Glutamatergic neuron (in vitro differentiated cells): ENCODE data around the gene BDH1. TPM values are rescaled to one million over a fixed set of nuclear protein-coding genes. Genes with fewer than 3 reads are reported as not detected.

ENCODE experiments used
- DNase-seq: peaks from one replicate; pipeline ENCODE4 v3.0.0; 2022
- H3K27ac Mint-ChIP-seq: one replicate; pipeline ENCODE4 v1.8.0; 2020; ENCODE audit warnings: mild to moderate bottlenecking, mixed read lengths, inconsistent platforms; ENCODE audit not compliant: unreplicated experiment
- H3K27me3 Mint-ChIP-seq: one replicate; pipeline ENCODE4 v1.8.0; 2020; ENCODE audit warnings: mild to moderate bottlenecking, moderate library complexity, mixed read lengths, inconsistent platforms; ENCODE audit not compliant: unreplicated experiment
- H3K36me3 Mint-ChIP-seq: one replicate; pipeline ENCODE4 v1.8.0; 2020; ENCODE audit warnings: mild to moderate bottlenecking, mixed read lengths, inconsistent platforms; ENCODE audit not compliant: unreplicated experiment
- H3K4me1 Mint-ChIP-seq: one replicate; pipeline ENCODE4 v1.8.0; 2020; ENCODE audit warnings: mild to moderate bottlenecking, low read depth, mixed read lengths, inconsistent platforms; ENCODE audit not compliant: unreplicated experiment
- H3K4me3 Mint-ChIP-seq: one replicate; pipeline ENCODE4 v1.8.0; 2020; ENCODE audit warnings: mild to moderate bottlenecking, mixed read lengths, inconsistent platforms; ENCODE audit not compliant: unreplicated experiment
- H3K9me3 Mint-ChIP-seq: one replicate; pipeline ENCODE4 v1.8.0; 2020; ENCODE audit warnings: mild to moderate bottlenecking, moderate library complexity, mixed read lengths, inconsistent platforms; ENCODE audit not compliant: unreplicated experiment
- total RNA-seq: library from RNA; stranded (reverse); fragmentation: NEBNext Ultra II Directional; extraction: Animal tissue kit (Norgen Biotek cat#: 25700); gene quantifications from one replicate; pipeline ENCODE4 v1.2.1, GENCODE V29; 2021; ENCODE audit not compliant: unreplicated experiment
- TF ChIP-seq, protein P1 (sequence below): fragments of 200-600 bp; sonication (generic); IDR thresholded peaks from one replicate; pipeline ENCODE4 v1.5.0; 2021; ENCODE audit not compliant: partially characterized antibody, unreplicated experiment

The BDH1 gene
- total RNA-seq, 1 donor from 2014 or later = 19.4 TPM

DNA sequence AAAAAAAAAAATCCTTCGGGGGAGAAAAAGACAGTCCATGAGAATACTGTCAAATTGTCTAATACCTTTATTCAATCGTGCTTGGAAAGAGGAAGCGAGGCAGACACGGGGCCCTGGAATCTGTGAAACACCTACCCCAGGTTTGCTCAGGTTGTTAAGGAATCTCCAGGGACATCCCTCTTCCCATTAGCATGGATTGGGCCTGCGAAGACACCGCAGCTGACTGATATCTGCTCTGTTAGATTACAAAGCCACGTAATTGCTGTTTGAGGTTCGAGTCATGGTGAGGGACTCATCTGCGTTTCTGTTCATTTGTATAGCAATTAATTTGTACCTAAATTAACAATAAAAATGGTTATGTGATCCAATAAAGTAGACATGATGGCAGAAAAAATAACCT lies 91.0 kb downstream of the BDH1 start:
- Mint-ChIP-seq H3K9me3 (peaks cover 18% of the 10 kb centered on the region), H3K27me3 (peaks cover 11% of the 10 kb centered on the region), H3K27ac (peak overlapping the region; percentile 80), H3K4me1 (peaks cover 50% of the 10 kb centered on the region), H3K4me3 (peak overlapping the region; percentile 5), H3K36me3 (no peaks in the 10 kb centered on the region)
- TF ChIP-seq, protein P1, sequence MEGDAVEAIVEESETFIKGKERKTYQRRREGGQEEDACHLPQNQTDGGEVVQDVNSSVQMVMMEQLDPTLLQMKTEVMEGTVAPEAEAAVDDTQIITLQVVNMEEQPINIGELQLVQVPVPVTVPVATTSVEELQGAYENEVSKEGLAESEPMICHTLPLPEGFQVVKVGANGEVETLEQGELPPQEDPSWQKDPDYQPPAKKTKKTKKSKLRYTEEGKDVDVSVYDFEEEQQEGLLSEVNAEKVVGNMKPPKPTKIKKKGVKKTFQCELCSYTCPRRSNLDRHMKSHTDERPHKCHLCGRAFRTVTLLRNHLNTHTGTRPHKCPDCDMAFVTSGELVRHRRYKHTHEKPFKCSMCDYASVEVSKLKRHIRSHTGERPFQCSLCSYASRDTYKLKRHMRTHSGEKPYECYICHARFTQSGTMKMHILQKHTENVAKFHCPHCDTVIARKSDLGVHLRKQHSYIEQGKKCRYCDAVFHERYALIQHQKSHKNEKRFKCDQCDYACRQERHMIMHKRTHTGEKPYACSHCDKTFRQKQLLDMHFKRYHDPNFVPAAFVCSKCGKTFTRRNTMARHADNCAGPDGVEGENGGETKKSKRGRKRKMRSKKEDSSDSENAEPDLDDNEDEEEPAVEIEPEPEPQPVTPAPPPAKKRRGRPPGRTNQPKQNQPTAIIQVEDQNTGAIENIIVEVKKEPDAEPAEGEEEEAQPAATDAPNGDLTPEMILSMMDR = no peak
- DNase-seq = no peak

DNA sequence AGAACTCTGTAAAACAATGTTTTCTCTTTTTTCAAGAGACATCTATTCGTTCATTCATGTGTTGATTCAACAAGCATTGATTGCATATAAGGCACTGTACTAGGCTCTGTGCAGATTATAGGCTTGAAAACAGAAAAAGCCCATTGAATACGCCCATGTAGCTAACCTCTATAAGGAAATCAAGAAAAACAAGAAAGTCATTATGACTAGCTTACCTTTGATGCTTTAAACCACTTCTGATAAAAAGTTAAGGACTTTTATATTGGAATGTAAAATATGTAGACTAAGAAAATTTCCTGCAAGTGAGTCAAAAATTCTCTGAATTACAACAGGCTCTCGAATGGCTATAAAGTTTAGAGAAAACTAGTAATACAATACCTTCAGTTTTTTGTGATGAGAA lies 92.5 kb downstream of the BDH1 start:
- H3K27ac Mint-ChIP-seq = no peak overlapping the region
- no peak for DNase-seq
- H3K27me3 Mint-ChIP-seq = peaks cover 11% of the 10 kb centered on the region
- no peak overlapping the region for H3K4me3 Mint-ChIP-seq
- H3K9me3 Mint-ChIP-seq = peaks cover 18% of the 10 kb centered on the region
- H3K36me3 Mint-ChIP-seq = no peaks in the 10 kb centered on the region
- TF ChIP-seq, protein P1 = no peak
- peaks cover 36% of the 10 kb centered on the region for H3K4me1 Mint-ChIP-seq

DNA sequence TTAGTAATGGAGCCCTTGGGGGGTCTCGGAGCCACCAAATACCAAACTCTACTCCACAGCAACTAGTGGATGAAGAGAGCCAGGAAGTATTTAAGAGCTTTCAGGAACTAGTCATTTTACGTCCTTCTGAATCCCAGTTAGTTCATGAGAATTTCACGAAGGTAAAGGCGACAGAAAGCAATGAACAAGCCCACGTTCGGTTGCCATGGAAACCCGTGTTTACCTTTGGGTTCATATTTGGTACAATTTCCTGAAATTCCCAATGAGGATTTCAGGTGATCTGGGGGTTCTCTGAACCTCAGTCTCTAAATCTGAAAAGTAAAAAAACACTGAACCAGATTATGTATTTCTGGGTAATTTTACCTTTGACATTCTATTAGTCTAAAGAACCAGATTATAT lies 93.0 kb downstream of the BDH1 start:
- no peaks in the 10 kb centered on the region for H3K36me3 Mint-ChIP-seq
- no peak overlapping the region for H3K27ac Mint-ChIP-seq
- H3K4me3 Mint-ChIP-seq = no peak overlapping the region
- TF ChIP-seq, protein P1 = no peak
- H3K4me1 Mint-ChIP-seq = peaks cover 32% of the 10 kb centered on the region
- no peak for DNase-seq
- peaks cover 11% of the 10 kb centered on the region for H3K27me3 Mint-ChIP-seq
- peaks cover 18% of the 10 kb centered on the region for H3K9me3 Mint-ChIP-seq

DNA sequence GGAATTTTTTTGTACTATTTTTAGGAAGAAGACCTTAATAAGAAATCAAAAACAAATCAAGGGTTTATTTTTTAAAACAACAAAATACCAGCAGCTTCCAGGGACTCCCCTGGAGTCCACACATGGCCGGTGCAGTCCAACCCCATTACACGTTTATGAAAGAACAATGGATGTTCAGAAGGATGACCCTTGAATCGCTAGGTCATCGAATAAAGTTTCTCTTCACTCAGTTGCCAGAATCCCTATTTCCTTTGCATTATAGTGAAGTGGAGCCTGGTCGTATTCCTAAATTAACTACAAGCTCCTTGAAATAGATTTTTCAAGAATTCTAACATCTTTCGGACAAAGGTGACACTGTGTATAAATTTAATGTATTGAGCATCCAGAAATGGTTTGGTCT lies 95.1 kb downstream of the BDH1 start:
- Mint-ChIP-seq H3K4me3 (no peak overlapping the region), H3K4me1 (peaks cover 18% of the 10 kb centered on the region), H3K9me3 (peaks cover 6% of the 10 kb centered on the region), H3K27me3 (peaks cover 3% of the 10 kb centered on the region), H3K36me3 (no peaks in the 10 kb centered on the region), H3K27ac (no peak overlapping the region)
- TF ChIP-seq, protein P1 = no peak
- no peak for DNase-seq

DNA sequence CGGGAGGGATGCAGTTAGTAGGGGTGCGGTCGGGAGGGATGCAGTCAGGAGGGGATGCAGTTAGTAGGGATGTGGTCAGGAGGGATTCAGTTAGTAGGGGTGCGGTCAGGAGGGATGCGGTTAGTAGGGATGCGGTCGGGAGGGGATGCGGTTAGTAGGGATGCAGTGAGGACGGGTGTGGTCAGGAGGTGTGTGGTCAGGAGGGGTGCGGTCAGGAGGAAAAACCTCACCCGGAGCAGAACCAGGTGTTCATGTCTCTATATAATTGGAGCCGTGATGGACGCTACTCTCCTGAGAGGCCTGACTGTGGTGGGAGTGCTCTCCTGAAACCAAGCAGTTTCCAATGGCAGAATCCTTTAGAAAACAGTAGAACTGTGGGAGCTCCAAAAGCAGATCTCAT lies 95.8 kb downstream of the BDH1 start:
- H3K36me3 Mint-ChIP-seq = no peaks in the 10 kb centered on the region
- H3K4me1 Mint-ChIP-seq = peaks cover 16% of the 10 kb centered on the region
- peaks cover 7% of the 10 kb centered on the region for H3K27me3 Mint-ChIP-seq
- DNase-seq = no peak
- H3K27ac Mint-ChIP-seq = no peak overlapping the region
- H3K4me3 Mint-ChIP-seq = no peak overlapping the region
- TF ChIP-seq, protein P1 = no peak
- H3K9me3 Mint-ChIP-seq = peaks cover 6% of the 10 kb centered on the region

Other genes with a start within 250 kb of the BDH1 start
- 46.1 TPM for gene RUBCN, start 180.9 kb upstream of the BDH1 start, total RNA-seq
- 51.6 TPM for gene FYTTD1, start 193.9 kb upstream of the BDH1 start, total RNA-seq
- 79.0 TPM for gene LRCH3, start 235.3 kb upstream of the BDH1 start, total RNA-seq